GM12892 (cell line): ENCODE measurements around the gene RBM6.
"Not testable (repeated sequence)": the region's sequence is repeated elsewhere in the genome, so short reads cannot be mapped to it uniquely, and the experiment has no call there.

Experiments
- DNase-seq: peaks from one replicate; pipeline ENCODE4 v3.0.0; 2011; ENCODE audit not compliant: insufficient read length
- FAIRE-seq: peaks from 2 replicates; lab custom pipeline; 2011; peaks lifted over from hg19 to GRCh38; lab: Jason Lieb, UNC
- POLR2A ChIP-seq: IDR thresholded peaks from 2 replicates; pipeline ENCODE4 v1.6.1; 2011; ENCODE audit warnings: low read depth, low read length, control low read depth
- POLR2AphosphoS5 ChIP-seq: IDR thresholded peaks from 2 replicates; pipeline ENCODE4 v1.6.1; 2011; ENCODE audit warnings: low read depth, low read length, control low read depth
- TAF1 ChIP-seq: IDR thresholded peaks from 2 replicates; pipeline ENCODE4 v1.6.1; 2011; ENCODE audit warnings: low read depth, mild to moderate bottlenecking, control low read depth, low read length, borderline replicate concordance

RBM6 gene

GRCh38 chr3:49927798-49928197 is 12.2 kb upstream of the RBM6 start:
- no peak for FAIRE-seq
- no peak for DNase-seq
- no peak for TF ChIP-seq TAF1
- TF ChIP-seq POLR2A = no peak
- no peak for TF ChIP-seq POLR2AphosphoS5

GRCh38 chr3:49928481-49929017 is 11.4 kb upstream of the RBM6 start:
- FAIRE-seq = peak; percentile 5
- TF ChIP-seq POLR2A (no peak), POLR2AphosphoS5 (no peak), TAF1 (no peak)
- no peak for DNase-seq

GRCh38 chr3:49929291-49930167 is 10.4 kb upstream of the RBM6 start, which contains the start of gene MON1A:
MON1A (minus strand) TSS chr3:49929811; CDS start chr3:49913346, 16,465 bp downstream.
- TF ChIP-seq POLR2A (peak; percentile 66; the same call in 1 of the 2 replicates), TAF1 (0 out of 2 replicates have a peak, but pooled peaks have one; percentile 8), POLR2AphosphoS5 (no peak)
- DNase-seq (peak; percentile 89), FAIRE-seq (peak; percentile 81)

DNA sequence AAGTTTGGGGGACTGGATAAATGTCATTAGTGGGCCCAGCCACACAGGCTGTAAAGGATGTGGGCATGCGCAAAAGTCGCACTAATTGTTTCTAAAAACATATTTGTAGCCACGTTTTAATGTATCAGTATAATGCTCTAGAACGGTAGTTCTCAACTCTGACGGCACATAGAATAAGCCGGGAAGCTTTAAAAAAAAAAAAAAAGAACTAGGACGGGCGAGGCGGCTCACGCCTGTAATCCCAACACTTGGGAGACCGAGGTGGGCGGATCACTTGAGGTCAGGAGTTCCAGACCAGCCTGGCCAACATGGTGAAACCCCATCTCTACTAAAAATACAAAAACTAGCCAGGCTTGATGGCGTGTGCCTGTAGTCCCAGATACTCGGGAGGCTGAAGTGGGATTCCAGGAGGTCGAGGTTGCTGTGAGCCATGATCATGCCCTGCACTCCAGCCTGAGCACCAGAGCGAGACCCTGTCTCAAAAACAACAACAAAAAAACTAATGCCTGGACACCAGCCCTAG is 9.7 kb upstream of the RBM6 start:
- DNase-seq (no peak), FAIRE-seq (no peak)
- no peak for TF ChIP-seq POLR2A
- TF ChIP-seq TAF1 = no peak
- TF ChIP-seq POLR2AphosphoS5 = no peak

DNA sequence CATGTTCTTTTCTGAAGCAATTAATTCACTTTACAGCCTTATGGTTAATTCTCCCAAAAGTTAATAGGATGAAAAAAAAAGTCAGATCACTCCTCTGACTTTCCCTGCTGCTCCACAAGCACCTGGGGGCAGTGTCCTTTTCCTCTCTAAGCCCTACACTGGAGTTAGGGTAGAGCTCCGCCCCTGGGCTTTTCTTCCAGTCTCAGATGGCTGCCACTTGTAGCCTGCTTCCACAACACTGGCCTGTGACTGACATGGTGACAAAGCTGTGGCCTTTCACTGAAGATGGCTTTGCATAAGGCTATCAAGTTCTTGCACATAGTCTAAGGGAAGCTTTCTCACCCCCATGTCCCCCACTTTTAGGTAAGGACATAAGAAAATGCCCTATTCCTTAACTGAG is 9.0 kb upstream of the RBM6 start:
- DNase-seq (no peak), FAIRE-seq (peak; percentile 60)
- TF ChIP-seq POLR2A = no peak
- TF ChIP-seq POLR2AphosphoS5 = no peak

GRCh38 chr3:49932281-49932680 is 7.7 kb upstream of the RBM6 start:
- not testable (repeated sequence) for FAIRE-seq

GRCh38 chr3:49937090-49937489 is 2.9 kb upstream of the RBM6 start:
- TF ChIP-seq POLR2A = no peak
- no peak for TF ChIP-seq TAF1
- no peak for TF ChIP-seq POLR2AphosphoS5
- FAIRE-seq (no peak), DNase-seq (no peak)

More at GRCh38 chr3:49932281-49932680, 7.7 kb upstream of the RBM6 start:
- not testable (repeated sequence) for DNase-seq

GRCh38 chr3:49940667-49941249 is 808 bp downstream of the RBM6 start:
- DNase-seq = no peak
- TF ChIP-seq POLR2AphosphoS5 (no peak), TAF1 (no peak), POLR2A (no peak)
- peak; percentile 67 for FAIRE-seq

GRCh38 chr3:49942651-49943050 is 2.7 kb downstream of the RBM6 start:
- no peak for DNase-seq
- no peak for FAIRE-seq

DNA sequence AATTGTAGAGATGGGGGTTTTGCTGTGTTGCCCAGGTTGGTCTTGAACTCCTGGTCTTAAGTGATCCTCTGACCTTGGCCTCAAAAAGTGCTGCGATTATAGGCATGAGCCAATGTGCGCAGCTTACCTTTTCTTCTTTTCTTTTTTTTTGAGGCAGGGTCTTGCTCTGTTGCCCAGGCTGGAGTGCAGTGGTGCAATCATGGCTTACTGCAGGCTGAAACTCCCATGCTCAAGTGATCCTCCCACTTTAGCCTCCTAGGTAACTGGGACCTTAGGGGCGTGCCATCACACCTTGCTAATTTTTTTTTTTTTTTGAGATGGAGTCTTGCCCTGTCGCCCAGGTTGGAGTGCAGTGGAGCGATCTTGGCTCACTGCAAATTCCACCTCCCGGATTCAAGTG is 13.0 kb downstream of the RBM6 start:
- no peak for TF ChIP-seq POLR2AphosphoS5
- no peak for TF ChIP-seq TAF1
- TF ChIP-seq POLR2A = no peak
- FAIRE-seq (no peak), DNase-seq (no peak)

More at GRCh38 chr3:49942651-49943050, 2.7 kb downstream of the RBM6 start:
- TF ChIP-seq POLR2A (no peak), POLR2AphosphoS5 (no peak), TAF1 (no peak)

- DNase-seq = no peak
- no peak for TF ChIP-seq TAF1
- no peak for TF ChIP-seq POLR2AphosphoS5
- TF ChIP-seq POLR2A = no peak
- FAIRE-seq = no peak
Observed at GRCh38 chr3:49955636-49956035, 15.7 kb downstream of the RBM6 start.
